MCF 10A (cell line): ENCODE results near the gene TCF3. TPM values are rescaled to one million over a fixed set of nuclear protein-coding genes. Genes with fewer than 3 reads are reported as not detected.

Source experiments
- BruUV-seq: library from RNA; stranded (reverse); fragments of 400-500 nt; replicated peaks from 2 replicates; lab custom pipeline; 2021; lab: Mats Ljungman, UMichigan
- CTCF ChIA-PET: fragments of 300-600 bp; sonication (Branson Sonifier 250); formaldehyde crosslinking; extraction: SDS; loops from one replicate; lab custom pipeline; 2021; ENCODE audit warnings: antibody characterized with exemption, inconsistent platforms; lab: Yijun Ruan, JAX
- POLR2A ChIA-PET: fragments of 300-600, 350-650 bp; sonication (Branson Sonifier 250); formaldehyde crosslinking; extraction: SDS; loops from one replicate; lab custom pipeline; 2020; ENCODE audit warnings: antibody characterized with exemption, inconsistent platforms; lab: Yijun Ruan, JAX
- DNase-seq: peaks from one replicate; pipeline ENCODE4 v3.0.0-alpha.2; 2018; ENCODE audit not compliant: unreplicated experiment
- H3K27ac Mint-ChIP-seq: one replicate; pipeline ENCODE4 v1.8.0; 2022; ENCODE audit warnings: mild to moderate bottlenecking, low read depth, mixed read lengths; ENCODE audit not compliant: unreplicated experiment
- H3K27me3 Mint-ChIP-seq: one replicate; pipeline ENCODE4 v1.8.0; 2022; ENCODE audit warnings: mixed read lengths; ENCODE audit not compliant: insufficient read depth, unreplicated experiment
- H3K36me3 Mint-ChIP-seq: one replicate; pipeline ENCODE4 v1.8.0; 2022; ENCODE audit warnings: mild to moderate bottlenecking, moderate library complexity, mixed read lengths; ENCODE audit not compliant: insufficient read depth, unreplicated experiment
- H3K4me1 Mint-ChIP-seq: one replicate; pipeline ENCODE4 v1.8.0; 2022; ENCODE audit warnings: mixed read lengths; ENCODE audit not compliant: insufficient read depth, unreplicated experiment
- H3K4me3 Mint-ChIP-seq: one replicate; pipeline ENCODE4 v1.8.0; 2022; ENCODE audit warnings: mild to moderate bottlenecking, moderate library complexity, mixed read lengths; ENCODE audit not compliant: unreplicated experiment
- H3K9me3 Mint-ChIP-seq: one replicate; pipeline ENCODE4 v1.8.0; 2022; ENCODE audit warnings: mixed read lengths; ENCODE audit not compliant: unreplicated experiment
- CTCF ChIP-seq: fragments of 200-600 bp; IDR thresholded peaks from one replicate; pipeline ENCODE4 v1.8.0; 2022; ENCODE audit warnings: antibody characterized with exemption, mild to moderate bottlenecking; ENCODE audit not compliant: unreplicated experiment
- intact Hi-C: fragments of 100-400 bp; cut with micrococcal nuclease; formaldehyde crosslinking; loops from 2 replicates; pipeline ENCODE4 v1.14.1; 2022
- total RNA-seq: library from RNA; stranded (reverse); gene quantifications from 2 replicates; pipeline ENCODE4 v1.2.3, GENCODE V29; 2022

Gene TCF3
- total RNA-seq, 1 experiment from 2014 or later, result 100 TPM

DNA sequence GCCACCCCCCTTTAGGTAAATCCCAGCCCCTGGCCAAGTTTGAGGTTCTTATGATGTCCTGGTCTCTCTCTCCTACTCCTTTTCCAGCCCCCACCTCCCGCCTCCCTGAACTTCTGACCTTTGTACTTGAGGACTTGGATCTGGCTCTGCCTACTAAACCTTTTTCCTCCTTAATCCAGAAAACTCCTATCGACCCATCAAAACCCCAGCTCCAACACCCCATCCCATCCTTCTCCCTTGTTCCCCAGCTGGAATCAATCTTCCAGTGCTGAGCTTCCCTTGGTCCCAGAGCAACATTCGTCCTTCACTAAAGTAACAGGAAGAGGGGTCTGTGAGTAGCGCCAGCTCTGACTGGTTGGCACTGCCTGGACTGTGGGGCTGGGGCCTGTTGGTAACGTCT is 29.9 kb downstream of the TCF3 start:
- Mint-ChIP-seq H3K36me3 (peaks cover 38% of the 10 kb centered on the region), H3K4me3 (no peak overlapping the region), H3K27ac (no peak overlapping the region), H3K27me3 (no peaks in the 10 kb centered on the region), H3K4me1 (no peaks in the 10 kb centered on the region), H3K9me3 (no peaks in the 10 kb centered on the region)
- no peak for TF ChIP-seq CTCF
- POLR2A ChIA-PET, result no interaction called here
- intact Hi-C loops, result no loop called here
- no TSS peak for BruUV-seq
- CTCF ChIA-PET, result interaction anchor here (0.6 to 0.8 kb wide), 2 partner anchors 30 to 171 kb away, joined by 3 to 4 read pairs; no protein-coding TSS in a partner anchor
- no peak for DNase-seq

GRCh38 chr19:1622007-1622406 is 30.4 kb downstream of the TCF3 start:
- H3K9me3 Mint-ChIP-seq, result no peaks in the 10 kb centered on the region
- ChIA-PET POLR2A (interaction anchor here (0.5 kb wide), 1 partner anchor 165 kb away, joined by 3 read pairs; no protein-coding TSS in a partner anchor), CTCF (interaction anchor here (0.6 to 0.8 kb wide), 2 partner anchors 31 to 172 kb away, joined by 3 to 4 read pairs; no protein-coding TSS in a partner anchor)
- intact Hi-C loops, result no loop called here
- peaks cover 44% of the 10 kb centered on the region for H3K36me3 Mint-ChIP-seq
- H3K27ac Mint-ChIP-seq, result no peak overlapping the region
- H3K4me1 Mint-ChIP-seq, result no peaks in the 10 kb centered on the region
- H3K27me3 Mint-ChIP-seq, result no peaks in the 10 kb centered on the region
- no peak for TF ChIP-seq CTCF
- BruUV-seq, result no TSS peak
- no peak for DNase-seq
- no peak overlapping the region for H3K4me3 Mint-ChIP-seq

GRCh38 chr19:1621574-1621973 is 30.8 kb downstream of the TCF3 start:
- Mint-ChIP-seq H3K27ac (no peak overlapping the region), H3K9me3 (no peaks in the 10 kb centered on the region), H3K4me3 (no peak overlapping the region), H3K36me3 (peaks cover 48% of the 10 kb centered on the region), H3K27me3 (no peaks in the 10 kb centered on the region), H3K4me1 (no peaks in the 10 kb centered on the region)
- CTCF ChIA-PET, result no interaction called here
- no TSS peak for BruUV-seq
- TF ChIP-seq CTCF, result no peak
- no peak for DNase-seq
- POLR2A ChIA-PET, result interaction anchor here (0.5 kb wide), 1 partner anchor 166 kb away, joined by 3 read pairs; no protein-coding TSS in a partner anchor
- intact Hi-C loops, result no loop called here

DNA sequence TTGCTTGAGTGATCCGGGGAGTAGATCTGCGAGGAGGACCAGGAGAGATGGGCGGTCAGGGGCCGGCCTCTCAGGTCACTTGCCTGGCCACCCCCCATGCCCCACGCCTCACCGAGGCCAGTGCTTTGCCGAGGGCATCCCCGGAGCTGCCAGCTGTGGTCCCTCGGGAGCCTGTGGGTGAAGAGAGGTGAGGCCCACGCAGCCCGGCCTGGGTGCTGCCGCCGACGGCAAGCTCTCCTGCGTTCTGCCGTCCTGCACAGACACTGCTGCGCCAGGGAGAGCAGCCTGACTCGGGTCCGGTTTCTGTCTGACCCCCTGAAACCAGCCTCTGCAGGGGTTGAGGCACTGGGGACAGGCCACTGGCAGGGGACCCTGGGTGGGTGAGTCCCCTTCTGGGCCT is 31.4 kb downstream of the TCF3 start:
- no peak overlapping the region for H3K27ac Mint-ChIP-seq
- BruUV-seq, result no TSS peak
- DNase-seq, result no peak
- ChIA-PET CTCF (no interaction called here), POLR2A (interaction anchor here (0.7 kb wide), 1 partner anchor 193 kb away, joined by 3 read pairs; no protein-coding TSS in a partner anchor)
- no peaks in the 10 kb centered on the region for H3K9me3 Mint-ChIP-seq
- H3K36me3 Mint-ChIP-seq, result peaks cover 53% of the 10 kb centered on the region
- no peaks in the 10 kb centered on the region for H3K4me1 Mint-ChIP-seq
- no peak overlapping the region for H3K4me3 Mint-ChIP-seq
- no peaks in the 10 kb centered on the region for H3K27me3 Mint-ChIP-seq
- no peak for TF ChIP-seq CTCF
- intact Hi-C loops, result no loop called here
